HG03575 (cell line): ENCODE data around the gene C1QA.

Experiments used
- ATAC-seq: cut with Tn5 transposase; IDR thresholded peaks from one replicate; pipeline ENCODE4 v1.9.1; 2021; ENCODE audit not compliant: unreplicated experiment, insufficient number of reproducible peaks, low FRiP score; ENCODE audit errors: extremely low read depth

C1QA gene

GRCh38 chr1:22636353-22636752 is at the start of gene C1QA:
TSS of gene C1QA (plus strand) at chr1:22636628. CDS start at chr1:22637617, 989 bp downstream.
- ATAC-seq = no peak

DNA sequence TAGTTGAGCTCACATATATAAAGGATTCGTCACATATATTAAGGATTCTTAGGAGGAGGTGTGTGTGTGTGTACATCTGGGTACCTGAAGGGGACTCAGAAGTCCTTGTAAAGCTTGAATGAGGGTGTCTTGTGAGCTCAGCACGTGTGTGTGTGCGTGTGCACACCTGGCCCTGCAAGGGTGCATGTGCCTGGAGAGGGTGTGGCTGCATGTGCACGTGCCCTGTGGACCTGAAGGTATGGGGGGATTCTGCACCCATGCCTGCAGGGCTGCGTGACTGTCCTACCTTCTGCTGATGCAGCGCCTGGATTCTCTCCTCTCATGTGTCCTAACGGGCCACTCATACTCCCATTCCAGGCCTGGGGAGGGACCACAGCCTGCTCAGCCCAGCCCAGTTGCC is 49.2 kb upstream of the C1QA start:
- ATAC-seq = no peak

DNA sequence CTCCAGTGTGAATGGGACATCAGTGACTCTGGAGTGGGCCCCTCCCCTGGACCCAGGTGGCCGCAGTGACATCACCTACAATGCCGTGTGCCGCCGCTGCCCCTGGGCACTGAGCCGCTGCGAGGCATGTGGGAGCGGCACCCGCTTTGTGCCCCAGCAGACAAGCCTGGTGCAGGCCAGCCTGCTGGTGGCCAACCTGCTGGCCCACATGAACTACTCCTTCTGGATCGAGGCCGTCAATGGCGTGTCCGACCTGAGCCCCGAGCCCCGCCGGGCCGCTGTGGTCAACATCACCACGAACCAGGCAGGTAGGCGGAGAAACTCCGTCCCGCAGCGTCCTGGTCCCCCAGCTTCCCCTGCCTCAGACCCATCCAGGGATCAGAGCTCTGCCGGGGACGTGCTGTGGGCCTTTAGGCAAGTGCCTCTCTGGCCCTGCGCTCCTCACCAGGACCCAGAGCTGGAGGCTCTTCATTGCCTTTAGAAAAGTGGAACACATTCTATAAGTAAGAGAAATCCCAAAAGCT is 47.5 kb upstream of the C1QA start:
- no peak for ATAC-seq

GRCh38 chr1:22591576-22591975 is 44.9 kb upstream of the C1QA start:
- ATAC-seq = no peak

- ATAC-seq = no peak
Observed at GRCh38 chr1:22592051-22592450, 44.4 kb upstream of the C1QA start.

GRCh38 chr1:22592919-22593790 is 43.3 kb upstream of the C1QA start:
- no peak for ATAC-seq

GRCh38 chr1:22594396-22594795 is 42.0 kb upstream of the C1QA start:
- no peak for ATAC-seq

GRCh38 chr1:22595108-22595507 is 41.3 kb upstream of the C1QA start:
- ATAC-seq = no peak

GRCh38 chr1:22597301-22597965 is 39.0 kb upstream of the C1QA start:
- ATAC-seq = no peak

GRCh38 chr1:22597996-22598395 is 38.4 kb upstream of the C1QA start:
- no peak for ATAC-seq

DNA sequence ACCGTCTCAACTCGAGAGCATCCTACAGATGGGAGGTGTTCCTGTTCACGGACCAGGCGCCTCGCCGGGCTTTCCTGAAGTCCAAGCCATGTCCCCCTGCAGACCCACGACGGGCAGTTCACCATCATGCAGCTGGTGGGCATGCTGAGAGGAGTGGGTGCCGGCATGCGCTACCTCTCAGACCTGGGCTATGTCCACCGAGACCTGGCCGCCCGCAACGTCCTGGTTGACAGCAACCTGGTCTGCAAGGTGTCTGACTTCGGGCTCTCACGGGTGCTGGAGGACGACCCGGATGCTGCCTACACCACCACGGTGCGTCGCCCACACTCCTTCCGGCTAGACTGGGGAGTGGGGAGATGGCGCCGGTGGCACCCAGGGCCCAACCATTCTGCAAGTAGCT is 37.7 kb upstream of the C1QA start:
- ATAC-seq = no peak

DNA sequence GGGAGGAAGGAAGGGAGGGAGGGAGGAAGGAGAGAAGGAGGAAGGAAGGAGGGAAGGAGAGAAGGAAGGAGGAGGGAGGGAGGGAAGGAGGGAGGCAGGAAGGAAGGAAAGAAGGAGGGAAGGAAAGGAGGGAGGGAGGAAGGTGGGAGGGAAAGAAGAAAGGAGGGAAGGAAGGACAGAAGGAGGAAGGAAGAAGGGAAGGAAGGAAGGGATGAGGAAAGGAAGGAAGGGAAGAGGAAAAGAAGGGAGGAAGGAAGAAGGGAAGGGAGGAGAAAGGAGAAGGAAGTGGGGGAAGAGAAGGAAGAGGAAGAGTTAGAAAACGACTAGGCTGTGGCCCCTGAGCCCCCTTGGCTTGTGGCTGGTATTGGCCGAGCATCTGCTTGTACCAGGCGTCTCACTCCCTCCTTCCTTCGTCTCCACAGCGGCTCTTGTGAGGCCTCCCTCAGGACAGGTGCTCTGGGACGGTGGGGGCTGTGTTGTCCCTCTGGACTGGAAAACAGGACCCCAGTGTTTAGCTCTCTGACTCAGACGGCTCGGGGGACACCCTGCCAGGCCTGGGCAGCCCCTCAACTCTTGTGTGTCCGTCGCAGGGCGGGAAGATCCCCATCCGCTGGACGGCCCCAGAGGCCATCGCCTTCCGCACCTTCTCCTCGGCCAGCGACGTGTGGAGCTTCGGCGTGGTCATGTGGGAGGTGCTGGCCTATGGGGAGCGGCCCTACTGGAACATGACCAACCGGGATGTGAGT is 36.2 kb upstream of the C1QA start:
- ATAC-seq = no peak

- no peak for ATAC-seq
Observed at GRCh38 chr1:22600817-22601605, 35.4 kb upstream of the C1QA start.

DNA sequence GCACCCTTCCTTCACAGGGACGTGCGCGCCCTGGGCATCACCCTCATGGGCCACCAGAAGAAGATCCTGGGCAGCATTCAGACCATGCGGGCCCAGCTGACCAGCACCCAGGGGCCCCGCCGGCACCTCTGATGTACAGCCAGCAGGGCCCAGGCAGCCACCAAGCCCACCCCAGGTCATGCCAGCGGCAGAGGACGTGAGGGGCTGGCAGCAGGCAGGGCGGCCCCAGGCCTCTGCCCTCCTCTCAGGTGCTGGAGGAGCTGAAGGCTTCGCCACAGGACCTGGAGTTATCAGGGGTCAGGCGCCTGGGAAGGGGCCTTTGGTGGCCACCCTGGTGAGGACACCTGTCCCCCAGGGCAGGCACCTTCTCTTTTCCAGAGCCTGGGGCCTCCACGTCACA is 34.8 kb upstream of the C1QA start:
- no peak for ATAC-seq

- no peak for ATAC-seq
Observed at GRCh38 chr1:22602060-22602740, 34.2 kb upstream of the C1QA start.

DNA sequence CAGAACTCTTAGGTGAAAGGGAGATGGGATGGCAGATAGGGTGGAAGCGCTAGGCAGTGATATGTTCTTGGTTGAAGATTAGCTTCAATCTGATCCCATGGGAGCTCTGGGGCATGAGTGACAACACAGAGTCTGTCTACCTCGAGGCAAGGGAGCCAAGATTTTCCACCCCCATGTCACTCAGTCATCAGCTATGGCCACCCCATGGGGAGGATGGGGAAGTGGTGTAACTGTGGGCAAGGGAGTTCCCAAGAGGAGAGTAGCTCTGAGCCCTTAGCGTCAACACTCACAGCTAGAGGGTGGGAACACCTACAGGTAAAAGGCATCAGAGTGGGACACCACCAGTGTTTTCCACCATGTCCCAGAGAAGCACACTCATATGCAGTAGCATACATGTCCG is 30.3 kb upstream of the C1QA start:
- no peak for ATAC-seq

DNA sequence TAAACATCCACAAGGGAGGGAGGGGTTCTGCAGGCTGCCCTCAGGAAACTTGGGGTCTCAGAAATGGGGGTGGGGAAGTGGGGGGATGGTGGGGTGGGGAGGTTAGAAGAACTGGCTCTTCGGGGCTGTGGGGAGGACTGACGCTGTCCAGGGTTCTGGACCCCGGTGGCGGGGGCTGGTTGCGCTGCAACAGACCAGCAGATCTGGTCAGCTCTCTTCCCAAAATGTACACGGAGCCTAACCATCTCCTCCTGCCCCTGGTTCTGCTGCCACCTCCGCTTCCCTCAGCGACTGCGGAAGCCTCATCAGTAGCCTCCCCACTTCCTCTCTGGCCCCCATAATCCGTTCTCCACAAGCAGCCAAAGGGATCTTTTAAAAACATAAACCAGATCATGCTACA is 29.3 kb upstream of the C1QA start:
- no peak for ATAC-seq

DNA sequence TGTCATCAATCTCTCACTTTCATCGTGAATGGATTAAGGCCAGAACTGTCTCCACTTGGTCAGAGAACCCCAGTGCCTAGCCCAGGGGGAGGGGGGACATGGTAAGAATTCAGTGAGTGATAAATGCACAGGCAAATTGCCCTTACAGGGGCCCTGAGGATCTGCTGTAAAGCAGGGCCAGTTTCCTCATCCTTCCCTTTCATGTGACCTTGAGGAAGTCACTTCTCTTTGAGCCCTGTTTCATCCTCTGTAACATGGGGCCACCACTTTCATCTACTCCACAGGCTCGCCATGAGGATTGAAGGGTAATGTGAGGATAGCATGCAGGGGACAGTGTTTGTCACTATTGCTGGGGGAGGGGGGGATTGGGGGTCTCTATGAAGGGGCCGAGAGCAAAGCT is 28.1 kb upstream of the C1QA start:
- no peak for ATAC-seq
